ENCODE measurements around the gene ERC2.

DNA sequence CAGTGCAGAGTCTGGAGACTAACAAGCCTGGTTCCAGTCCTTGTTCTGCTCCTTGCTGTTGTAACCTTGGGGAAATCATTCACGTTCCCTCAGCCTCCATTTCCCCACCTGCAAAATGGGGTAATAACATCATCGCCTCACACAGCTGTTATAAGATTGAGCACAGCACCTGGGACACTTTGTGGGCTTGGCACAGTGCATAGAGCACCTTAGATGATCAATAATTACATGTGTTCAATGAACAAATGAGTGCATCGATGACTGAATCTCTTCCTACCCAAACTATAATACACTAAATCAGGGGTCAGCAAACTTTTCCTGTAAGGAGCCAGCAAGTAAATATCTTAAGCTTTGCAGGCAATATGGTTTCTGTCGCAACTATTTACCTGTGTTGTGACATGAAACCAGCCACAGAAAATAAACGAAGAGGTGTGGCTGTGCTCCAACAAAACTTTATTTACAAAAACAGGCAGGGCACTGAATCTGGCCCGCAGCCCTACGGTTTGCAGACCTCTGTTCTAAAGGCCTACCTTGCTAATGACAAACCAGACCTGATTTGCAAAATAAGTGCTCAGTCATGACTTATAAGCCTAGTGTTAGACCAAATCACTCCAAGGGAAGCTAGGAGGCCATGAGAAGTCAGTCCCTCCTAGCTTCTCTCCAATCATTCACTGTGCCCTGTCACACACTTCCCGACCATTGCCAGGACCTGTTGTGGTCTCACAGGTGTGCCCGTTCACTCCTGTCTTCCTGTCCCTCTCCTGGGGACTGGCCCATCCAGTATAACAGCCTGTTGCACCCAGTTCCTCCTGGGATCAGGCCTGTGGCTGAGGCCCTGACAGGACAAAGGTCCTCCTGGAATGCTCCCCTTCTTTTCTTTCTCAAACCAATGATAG lies 831.7 kb downstream of the ERC2 start:
- TF ChIP-seq EZH2 (IDR thresholded peaks at IDR 0.05; ENCODE audit: low read length, unreplicated experiment): no peak
- TF ChIP-seq, protein P1, sequence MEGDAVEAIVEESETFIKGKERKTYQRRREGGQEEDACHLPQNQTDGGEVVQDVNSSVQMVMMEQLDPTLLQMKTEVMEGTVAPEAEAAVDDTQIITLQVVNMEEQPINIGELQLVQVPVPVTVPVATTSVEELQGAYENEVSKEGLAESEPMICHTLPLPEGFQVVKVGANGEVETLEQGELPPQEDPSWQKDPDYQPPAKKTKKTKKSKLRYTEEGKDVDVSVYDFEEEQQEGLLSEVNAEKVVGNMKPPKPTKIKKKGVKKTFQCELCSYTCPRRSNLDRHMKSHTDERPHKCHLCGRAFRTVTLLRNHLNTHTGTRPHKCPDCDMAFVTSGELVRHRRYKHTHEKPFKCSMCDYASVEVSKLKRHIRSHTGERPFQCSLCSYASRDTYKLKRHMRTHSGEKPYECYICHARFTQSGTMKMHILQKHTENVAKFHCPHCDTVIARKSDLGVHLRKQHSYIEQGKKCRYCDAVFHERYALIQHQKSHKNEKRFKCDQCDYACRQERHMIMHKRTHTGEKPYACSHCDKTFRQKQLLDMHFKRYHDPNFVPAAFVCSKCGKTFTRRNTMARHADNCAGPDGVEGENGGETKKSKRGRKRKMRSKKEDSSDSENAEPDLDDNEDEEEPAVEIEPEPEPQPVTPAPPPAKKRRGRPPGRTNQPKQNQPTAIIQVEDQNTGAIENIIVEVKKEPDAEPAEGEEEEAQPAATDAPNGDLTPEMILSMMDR (conservative IDR thresholded peaks at IDR 0.05; ENCODE audit: low read depth, low read length): no peak

Data from PC-3 (cell line).